Neutrophil (primary cell): ENCODE results near the gene RADIL.
"Not testable (repeated sequence)": the region's sequence is repeated elsewhere in the genome, so short reads cannot be mapped to it uniquely, and the experiment has no call there.

Source experiments
- H3K27ac ChIP-seq: fragments of 200-600 bp; sonication (generic); 2 replicates; pipeline ENCODE4 v1.5.1; 2016; ENCODE audit warnings: mild to moderate bottlenecking, moderate library complexity
- H3K27me3 ChIP-seq: fragments of 200-600 bp; sonication (generic); 2 replicates; pipeline ENCODE4 v1.6.0; 2016; ENCODE audit warnings: mild to moderate bottlenecking
- H3K36me3 ChIP-seq: fragments of 200-600 bp; sonication (generic); 2 replicates; pipeline ENCODE4 v1.5.1; 2017
- H3K4me1 ChIP-seq, 2 experiments: fragments of 200-600 bp in 1 of 2; sonication (generic) in 1 of 2; 1 replicate in 1 of 2; 2 replicates in 1 of 2; pipeline versions ENCODE4 v1.5.1 to v1.6.1; 2013 to 2016; ENCODE audit warnings: low read depth in 1 of 2, low read length in 1 of 2, mild to moderate bottlenecking in 1 of 2, moderate library complexity in 1 of 2; ENCODE audit not compliant: control insufficient read depth in 1 of 2, insufficient read depth in 1 of 2
- H3K4me3 ChIP-seq, 2 experiments: fragments of 200-600 bp in 1 of 2; sonication (generic) in 1 of 2; 1 replicate in 1 of 2; 2 replicates in 1 of 2; pipeline ENCODE4 v1.5.1; 2013 to 2016; ENCODE audit warnings: low read depth in 1 of 2, low read length in 1 of 2, mild to moderate bottlenecking in 1 of 2, moderate library complexity in 1 of 2
- H3K9me3 ChIP-seq: fragments of 200-600 bp; sonication (generic); 2 replicates; pipeline ENCODE4 v1.5.1; 2016
- TF ChIP-seq, protein P1 (sequence below): fragments of 200-600 bp; sonication (generic); IDR thresholded peaks from 2 replicates; pipeline ENCODE4 v1.5.1; 2016; ENCODE audit warnings: antibody characterized with exemption

RADIL gene

DNA sequence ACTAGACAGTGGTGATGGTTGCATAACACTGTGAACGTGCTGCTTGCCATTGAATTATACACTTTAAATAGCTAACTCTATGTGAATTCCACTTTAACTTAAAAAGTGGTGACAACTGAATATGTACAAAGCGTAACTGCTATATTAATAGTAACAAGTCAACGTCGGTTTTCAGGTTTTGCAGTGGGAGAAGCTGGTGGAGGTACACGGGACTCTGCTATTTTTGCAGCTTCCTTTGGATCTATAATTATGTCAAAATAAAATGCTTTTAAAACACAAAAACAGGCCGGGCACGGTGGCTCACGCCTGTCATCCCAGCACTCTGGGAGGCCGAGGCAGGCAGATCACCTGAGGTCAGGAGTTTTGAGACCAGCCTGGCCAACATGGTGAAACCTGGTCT, 87.1 kb downstream of the RADIL start:
- Histone ChIP-seq H3K36me3 (peaks cover 7% of the 10 kb centered on the region), H3K4me3 (no peak overlapping the region), H3K4me1 (peaks cover 9 to 16% of the 10 kb centered on the region in 2 experiments), H3K27me3 (peaks cover 8% of the 10 kb centered on the region), H3K9me3 (no peaks in the 10 kb centered on the region), H3K27ac (no peak overlapping the region)
- TF ChIP-seq, protein P1, sequence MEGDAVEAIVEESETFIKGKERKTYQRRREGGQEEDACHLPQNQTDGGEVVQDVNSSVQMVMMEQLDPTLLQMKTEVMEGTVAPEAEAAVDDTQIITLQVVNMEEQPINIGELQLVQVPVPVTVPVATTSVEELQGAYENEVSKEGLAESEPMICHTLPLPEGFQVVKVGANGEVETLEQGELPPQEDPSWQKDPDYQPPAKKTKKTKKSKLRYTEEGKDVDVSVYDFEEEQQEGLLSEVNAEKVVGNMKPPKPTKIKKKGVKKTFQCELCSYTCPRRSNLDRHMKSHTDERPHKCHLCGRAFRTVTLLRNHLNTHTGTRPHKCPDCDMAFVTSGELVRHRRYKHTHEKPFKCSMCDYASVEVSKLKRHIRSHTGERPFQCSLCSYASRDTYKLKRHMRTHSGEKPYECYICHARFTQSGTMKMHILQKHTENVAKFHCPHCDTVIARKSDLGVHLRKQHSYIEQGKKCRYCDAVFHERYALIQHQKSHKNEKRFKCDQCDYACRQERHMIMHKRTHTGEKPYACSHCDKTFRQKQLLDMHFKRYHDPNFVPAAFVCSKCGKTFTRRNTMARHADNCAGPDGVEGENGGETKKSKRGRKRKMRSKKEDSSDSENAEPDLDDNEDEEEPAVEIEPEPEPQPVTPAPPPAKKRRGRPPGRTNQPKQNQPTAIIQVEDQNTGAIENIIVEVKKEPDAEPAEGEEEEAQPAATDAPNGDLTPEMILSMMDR = no peak

DNA sequence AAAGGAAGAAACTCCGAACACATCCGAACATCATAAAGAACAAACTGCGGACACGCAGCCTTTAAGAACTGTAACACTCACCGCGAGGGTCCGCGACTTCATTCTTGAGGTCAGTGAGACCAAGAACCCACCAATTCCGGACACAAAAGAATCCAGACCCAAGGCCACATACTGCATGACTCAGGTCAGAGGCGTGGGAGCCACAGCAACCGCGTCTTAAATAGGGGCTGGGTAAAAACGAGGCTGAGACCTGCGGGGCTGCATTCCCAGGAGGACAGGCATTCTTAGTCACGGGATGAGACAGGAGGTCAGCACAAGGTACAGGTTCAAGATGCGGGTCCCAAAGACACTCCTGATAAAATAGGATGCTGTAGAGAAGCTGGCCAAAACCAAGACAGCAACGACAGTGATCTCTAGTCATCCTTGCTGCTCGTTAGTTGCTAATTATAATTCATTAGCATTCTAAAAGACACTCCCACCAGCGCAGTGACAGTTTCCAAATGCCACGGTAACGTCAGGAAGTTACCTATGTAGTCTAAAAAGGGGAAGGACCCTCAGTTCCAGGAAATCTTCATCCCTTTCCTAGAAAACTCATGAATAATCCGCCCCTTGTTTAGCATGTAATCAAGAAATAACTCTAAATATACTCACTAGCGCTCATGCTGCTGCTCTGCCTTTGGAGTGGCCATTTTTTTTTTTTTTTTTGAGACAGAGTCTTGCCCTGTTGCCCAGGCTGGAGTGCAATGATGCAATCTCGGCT, 88.7 kb downstream of the RADIL start:
- TF ChIP-seq, protein P1 = no peak

DNA sequence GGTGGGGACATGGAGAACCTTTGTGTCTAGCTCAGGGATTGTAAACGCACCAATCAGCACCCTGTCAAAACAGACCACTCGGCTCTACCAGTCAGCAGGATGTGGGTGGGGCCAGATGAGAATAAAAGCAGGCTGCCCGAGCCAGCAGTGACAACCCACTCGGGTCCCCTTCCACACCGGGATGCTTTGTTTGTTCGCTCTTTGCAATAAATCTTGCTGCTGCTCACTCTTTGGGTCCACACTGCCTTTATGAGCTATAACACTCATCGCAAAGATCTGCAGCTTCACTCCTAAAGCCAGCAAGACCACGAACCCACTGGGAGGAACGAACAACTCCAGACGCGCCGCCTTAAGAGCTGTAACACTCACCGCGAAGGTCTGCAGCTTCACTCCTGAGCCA, 89.3 kb downstream of the RADIL start:
- peaks cover 9 to 16% of the 10 kb centered on the region in 2 experiments for H3K4me1 ChIP-seq
- H3K9me3 ChIP-seq, H3K27me3 ChIP-seq, H3K27ac ChIP-seq, H3K4me3 ChIP-seq: not testable (repeated sequence)
- H3K36me3 ChIP-seq = peaks cover 30% of the 10 kb centered on the region

More for the DNA sequence above, 88.7 kb downstream of the RADIL start:
- H3K27ac ChIP-seq = no peak overlapping the region
- peaks cover 9 to 16% of the 10 kb centered on the region in 2 experiments for H3K4me1 ChIP-seq
- no peak overlapping the region for H3K4me3 ChIP-seq
- H3K36me3 ChIP-seq = peaks cover 24% of the 10 kb centered on the region
- H3K9me3 ChIP-seq = no peaks in the 10 kb centered on the region
- H3K27me3 ChIP-seq = peaks cover 8% of the 10 kb centered on the region

DNA sequence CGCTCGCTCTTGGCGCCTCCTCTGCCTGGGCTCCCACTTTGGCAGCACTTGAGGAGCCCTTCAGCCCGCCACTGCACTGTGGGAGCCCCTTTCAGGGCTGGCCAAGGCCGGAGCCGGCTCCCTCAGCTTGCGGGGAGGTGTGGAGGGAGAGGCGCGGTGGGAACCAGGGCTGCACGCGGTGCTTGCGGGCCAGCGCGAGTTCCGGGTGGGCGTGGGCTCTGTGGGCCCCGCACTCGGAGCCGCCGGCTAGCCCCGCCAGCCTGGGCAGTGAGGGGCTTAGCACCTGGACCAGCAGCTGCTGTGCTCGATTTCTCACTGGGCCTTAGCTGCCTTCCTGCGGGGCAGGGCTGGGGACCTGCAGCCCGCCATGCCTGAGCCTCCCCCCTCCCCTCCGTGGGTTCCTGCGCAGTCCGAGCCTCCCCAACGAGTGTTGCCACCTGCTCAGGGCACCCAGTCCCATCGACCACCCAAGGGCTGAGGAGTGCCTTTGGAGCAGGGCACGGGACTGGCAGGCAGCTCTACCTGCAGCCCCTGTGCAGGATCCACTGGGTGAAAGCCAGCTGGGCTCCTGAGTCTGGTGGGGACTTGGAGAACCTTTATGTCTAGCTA, 90.0 kb downstream of the RADIL start:
- not testable (repeated sequence) for H3K4me3 ChIP-seq, H3K9me3 ChIP-seq, H3K27me3 ChIP-seq, H3K27ac ChIP-seq
- Histone ChIP-seq H3K36me3 (peaks cover 37% of the 10 kb centered on the region), H3K4me1 (peaks cover 9 to 16% of the 10 kb centered on the region in 2 experiments)

DNA sequence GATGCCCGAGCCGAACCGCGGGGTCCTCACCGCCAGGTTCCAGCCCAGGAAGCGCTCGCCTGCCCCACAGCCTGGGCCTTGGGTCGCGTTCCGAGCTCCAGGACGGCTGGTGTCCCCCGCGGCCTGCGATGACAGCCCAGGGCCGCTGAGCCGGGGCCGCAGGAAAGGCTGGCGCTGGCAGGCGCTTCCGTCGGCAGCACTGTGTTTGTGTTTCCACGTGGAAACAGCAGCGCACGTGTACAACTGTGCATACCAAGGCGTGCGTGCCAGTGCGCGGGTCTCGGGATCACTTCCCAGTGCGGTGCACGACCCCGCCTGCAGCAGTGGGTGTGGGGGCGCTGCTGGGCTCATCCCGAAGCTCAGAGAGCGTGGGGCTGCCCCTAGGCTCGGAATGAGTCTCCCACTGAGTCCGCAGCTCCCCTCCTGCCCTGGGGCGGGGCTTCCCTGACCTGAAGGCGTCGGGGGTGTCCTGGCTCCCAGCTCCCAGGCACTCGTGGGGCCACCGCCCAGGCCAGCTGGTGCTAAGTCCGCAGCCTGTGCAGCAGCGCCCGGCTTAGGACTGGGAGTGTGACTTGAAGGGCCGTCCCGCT, 90.9 kb downstream of the RADIL start:
- TF ChIP-seq, protein P1 = no peak
- no peaks in the 10 kb centered on the region for H3K9me3 ChIP-seq
- peak overlapping the region; percentile 46 for H3K27ac ChIP-seq
- peaks cover 45% of the 10 kb centered on the region for H3K36me3 ChIP-seq
- peaks cover 7% of the 10 kb centered on the region for H3K27me3 ChIP-seq
- peak overlapping the region in 1 of 2 experiments; percentile 25 for H3K4me3 ChIP-seq
- peaks cover 9 to 16% of the 10 kb centered on the region in 2 experiments for H3K4me1 ChIP-seq

DNA sequence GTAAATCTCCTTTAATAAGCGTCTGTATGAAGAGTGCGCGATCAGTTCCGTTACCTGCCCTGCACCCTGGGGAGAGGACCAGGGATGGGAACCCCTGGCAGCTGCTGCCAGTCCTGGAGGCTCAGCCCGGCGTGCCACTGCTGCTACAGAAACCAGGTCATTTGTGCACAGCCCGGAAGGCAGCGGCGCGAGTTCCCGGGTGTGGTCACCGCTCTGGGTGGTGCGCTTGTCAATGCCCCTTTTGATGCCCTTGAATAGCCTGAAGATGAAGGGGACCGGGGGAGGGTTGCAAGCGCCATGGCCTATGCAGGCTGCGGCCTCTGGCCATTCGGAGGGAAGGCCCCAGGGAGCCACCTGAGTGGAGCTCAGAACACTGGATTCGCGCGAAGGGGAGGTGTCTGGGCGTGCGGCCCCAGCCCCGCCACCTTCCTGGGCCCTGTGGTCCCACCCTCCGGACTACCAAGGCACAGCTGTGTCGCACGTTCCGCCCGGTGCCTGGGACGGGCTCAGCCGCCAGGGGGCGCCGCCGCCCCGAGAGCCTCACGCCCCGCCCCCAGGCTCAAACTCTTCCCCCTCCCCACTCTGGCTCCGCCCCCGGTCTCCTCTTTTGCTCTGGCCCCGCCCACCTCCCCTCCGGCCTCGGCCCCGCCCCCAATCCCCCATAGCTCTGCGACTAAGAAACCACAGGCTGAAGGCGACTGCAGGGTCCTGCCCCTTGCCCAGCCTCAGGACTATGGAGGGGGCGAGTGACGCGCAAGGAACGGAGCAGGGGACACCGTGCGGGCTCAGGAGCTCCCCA, 91.6 kb downstream of the RADIL start:
- peak overlapping the region; percentile 46 for H3K27ac ChIP-seq
- H3K9me3 ChIP-seq = no peaks in the 10 kb centered on the region
- peak overlapping the region in 1 of 2 experiments; percentile 25 for H3K4me3 ChIP-seq
- H3K4me1 ChIP-seq = peaks cover 9 to 16% of the 10 kb centered on the region in 2 experiments
- H3K36me3 ChIP-seq = peaks cover 52% of the 10 kb centered on the region
- peaks cover 4% of the 10 kb centered on the region for H3K27me3 ChIP-seq
- TF ChIP-seq, protein P1 = peak; percentile 66
